MM.1S (cell line): ENCODE data around the gene STX16.

Source experiments
- DNase-seq: peaks from one replicate; pipeline ENCODE4 v3.0.0-alpha.2; 2015
- H2AFZ ChIP-seq: fragments of 300-600 bp; sonication (generic); 2 replicates; pipeline ENCODE4 v1.6.0; 2016; ENCODE audit warnings: antibody characterized with exemption, low read length
- H3F3A ChIP-seq: fragments of 300-600 bp; sonication (generic); 2 replicates; pipeline ENCODE4 v1.6.1; 2016; ENCODE audit warnings: mild to moderate bottlenecking, antibody characterized with exemption, low read length, moderate library complexity, mixed read lengths; ENCODE audit not compliant: insufficient read depth
- H3K27ac ChIP-seq: fragments of 300-600 bp; sonication (generic); 2 replicates; pipeline ENCODE4 v1.5.1; 2016; ENCODE audit warnings: mild to moderate bottlenecking, low read length
- H3K27me3 ChIP-seq: fragments of 300-600 bp; sonication (generic); replicated peaks from 2 replicates; pipeline ENCODE4 v1.6.0; 2016; ENCODE audit warnings: low read length; ENCODE audit not compliant: insufficient read depth
- H3K36me3 ChIP-seq: fragments of 300-600 bp; sonication (generic); replicated peaks from 2 replicates; pipeline ENCODE4 v1.6.1; 2016; ENCODE audit warnings: mild to moderate bottlenecking, low read length, mixed read lengths; ENCODE audit not compliant: insufficient read depth
- H3K4me1 ChIP-seq: fragments of 300-600 bp; sonication (generic); 2 replicates; pipeline ENCODE4 v1.6.1; 2016; ENCODE audit warnings: low read length, mixed read lengths
- H3K4me2 ChIP-seq: fragments of 300-600 bp; sonication (generic); 2 replicates; pipeline ENCODE4 v1.6.0; 2016; ENCODE audit warnings: low read depth, low read length
- H3K4me3 ChIP-seq: fragments of 300-600 bp; sonication (generic); 2 replicates; pipeline ENCODE4 v1.5.1; 2016; ENCODE audit warnings: low read length, mixed read lengths
- H3K79me2 ChIP-seq: fragments of 300-600 bp; sonication (generic); 2 replicates; pipeline ENCODE4 v1.6.1; 2016; ENCODE audit warnings: mixed run types, low read length, mixed read lengths
- H3K9ac ChIP-seq: fragments of 300-600 bp; sonication (generic); 2 replicates; pipeline ENCODE4 v1.6.1; 2016; ENCODE audit warnings: low read length, mixed read lengths
- H3K9me2 ChIP-seq: fragments of 300-600 bp; sonication (generic); replicated peaks from 2 replicates; pipeline ENCODE4 v1.6.1; 2016; ENCODE audit warnings: mild to moderate bottlenecking, low read length, mixed read lengths; ENCODE audit not compliant: insufficient read depth
- H3K9me3 ChIP-seq: fragments of 300-600 bp; sonication (generic); replicated peaks from 2 replicates; pipeline ENCODE4 v1.6.1; 2016; ENCODE audit warnings: mild to moderate bottlenecking, low read length, mixed read lengths; ENCODE audit not compliant: insufficient read depth
- H4K20me1 ChIP-seq: fragments of 300-600 bp; sonication (generic); 2 replicates; pipeline ENCODE4 v1.6.1; 2016; ENCODE audit warnings: mild to moderate bottlenecking, low read length, moderate library complexity, mixed read lengths; ENCODE audit not compliant: insufficient read depth
- EZH2 ChIP-seq: fragments of 300-600 bp; sonication (generic); optimal IDR thresholded peaks from 2 replicates; pipeline ENCODE3; 2017; ENCODE audit warnings: low read depth, mild to moderate bottlenecking, antibody characterized with exemption, low read length, mixed read lengths
- EZH2phosphoT487 ChIP-seq: fragments of 300-600 bp; sonication (generic); IDR thresholded peaks from 2 replicates; pipeline ENCODE4 v1.6.1; 2018; ENCODE audit warnings: antibody characterized with exemption, low read length
- TF ChIP-seq, protein P1 (sequence below): fragments of 300-600 bp; sonication (generic); IDR thresholded peaks from 2 replicates; pipeline ENCODE4 v1.5.1; 2016; ENCODE audit warnings: antibody characterized with exemption, low read length, mixed read lengths

Gene STX16

GRCh38 chr20:58657986-58658385, 6.9 kb downstream of the STX16 start:
- H3K36me3 ChIP-seq, result peaks cover 8% of the 10 kb centered on the region; the same call in 1 of the 2 replicates
- no peak overlapping the region for H3K27ac ChIP-seq
- H3K9me3 ChIP-seq, result no peaks in the 10 kb centered on the region
- no peaks in the 10 kb centered on the region for H3K9me2 ChIP-seq
- H4K20me1 ChIP-seq, result peaks cover 12% of the 10 kb centered on the region; the same call in 1 of the 2 replicates
- no peak overlapping the region for H3K4me2 ChIP-seq
- H3K4me3 ChIP-seq, result no peak overlapping the region
- H3K27me3 ChIP-seq, result no peaks in the 10 kb centered on the region
- peaks cover 94% of the 10 kb centered on the region for H3K79me2 ChIP-seq
- H3K4me1 ChIP-seq, result peaks cover 6% of the 10 kb centered on the region; the same call in 1 of the 2 replicates
- H2AFZ ChIP-seq, result no peak overlapping the region
- H3K9ac ChIP-seq, result no peak overlapping the region
- no peak for TF ChIP-seq EZH2phosphoT487
- no peak for TF ChIP-seq EZH2
- TF ChIP-seq, protein P1, sequence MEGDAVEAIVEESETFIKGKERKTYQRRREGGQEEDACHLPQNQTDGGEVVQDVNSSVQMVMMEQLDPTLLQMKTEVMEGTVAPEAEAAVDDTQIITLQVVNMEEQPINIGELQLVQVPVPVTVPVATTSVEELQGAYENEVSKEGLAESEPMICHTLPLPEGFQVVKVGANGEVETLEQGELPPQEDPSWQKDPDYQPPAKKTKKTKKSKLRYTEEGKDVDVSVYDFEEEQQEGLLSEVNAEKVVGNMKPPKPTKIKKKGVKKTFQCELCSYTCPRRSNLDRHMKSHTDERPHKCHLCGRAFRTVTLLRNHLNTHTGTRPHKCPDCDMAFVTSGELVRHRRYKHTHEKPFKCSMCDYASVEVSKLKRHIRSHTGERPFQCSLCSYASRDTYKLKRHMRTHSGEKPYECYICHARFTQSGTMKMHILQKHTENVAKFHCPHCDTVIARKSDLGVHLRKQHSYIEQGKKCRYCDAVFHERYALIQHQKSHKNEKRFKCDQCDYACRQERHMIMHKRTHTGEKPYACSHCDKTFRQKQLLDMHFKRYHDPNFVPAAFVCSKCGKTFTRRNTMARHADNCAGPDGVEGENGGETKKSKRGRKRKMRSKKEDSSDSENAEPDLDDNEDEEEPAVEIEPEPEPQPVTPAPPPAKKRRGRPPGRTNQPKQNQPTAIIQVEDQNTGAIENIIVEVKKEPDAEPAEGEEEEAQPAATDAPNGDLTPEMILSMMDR, result no peak
- no peak for DNase-seq
- no peaks in the 10 kb centered on the region; the same call in 1 of the 2 replicates for H3F3A ChIP-seq

DNA sequence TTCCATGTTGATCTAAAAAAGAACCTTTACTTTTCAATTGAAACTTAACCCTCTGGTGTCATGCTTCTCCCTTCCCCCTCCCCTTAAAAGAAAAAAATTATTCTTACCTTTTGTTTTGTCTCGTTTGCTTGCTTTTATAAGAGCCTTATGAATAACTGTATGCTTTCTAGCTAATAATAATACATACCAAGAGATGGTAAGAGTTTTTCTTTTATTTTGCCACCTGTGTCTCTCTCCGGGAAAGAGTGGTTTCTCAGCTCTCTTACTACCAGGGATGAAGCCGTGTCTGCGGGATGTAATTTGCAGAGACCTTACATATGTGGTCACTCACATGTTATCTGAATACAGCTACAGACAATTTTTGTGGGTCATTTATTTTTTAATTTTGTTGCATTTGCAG, 7.7 kb downstream of the STX16 start:
- Histone ChIP-seq H3K4me3 (no peak overlapping the region), H3K27me3 (no peaks in the 10 kb centered on the region), H3K9me2 (no peaks in the 10 kb centered on the region), H3K79me2 (peaks cover 91% of the 10 kb centered on the region), H3K36me3 (peaks cover 8% of the 10 kb centered on the region; the same call in 1 of the 2 replicates), H3K4me1 (no peaks in the 10 kb centered on the region), H3K27ac (no peak overlapping the region), H3F3A (no peaks in the 10 kb centered on the region), H4K20me1 (peaks cover 12% of the 10 kb centered on the region; the same call in 1 of the 2 replicates), H3K9me3 (no peaks in the 10 kb centered on the region), H2AFZ (no peak overlapping the region), H3K9ac (no peak overlapping the region), H3K4me2 (no peak overlapping the region)
- TF ChIP-seq EZH2phosphoT487, result no peak
- TF ChIP-seq, protein P1, result no peak
- no peak for TF ChIP-seq EZH2
- DNase-seq, result no peak

- H3F3A ChIP-seq, result no peaks in the 10 kb centered on the region
- H3K4me2 ChIP-seq, result no peak overlapping the region
- no peaks in the 10 kb centered on the region for H3K4me1 ChIP-seq
- H4K20me1 ChIP-seq, result peaks cover 17% of the 10 kb centered on the region
- no peaks in the 10 kb centered on the region for H3K9me3 ChIP-seq
- DNase-seq, result no peak
- TF ChIP-seq EZH2phosphoT487, result no peak
- TF ChIP-seq EZH2, result no peak
- TF ChIP-seq, protein P1, result no peak
- no peak overlapping the region for H2AFZ ChIP-seq
- H3K9me2 ChIP-seq, result no peaks in the 10 kb centered on the region
- peaks cover 91% of the 10 kb centered on the region for H3K79me2 ChIP-seq
- no peak overlapping the region for H3K4me3 ChIP-seq
- H3K27ac ChIP-seq, result no peak overlapping the region
- peaks cover 8% of the 10 kb centered on the region; the same call in 1 of the 2 replicates for H3K36me3 ChIP-seq
- H3K9ac ChIP-seq, result no peak overlapping the region
- H3K27me3 ChIP-seq, result no peaks in the 10 kb centered on the region
These were observed 8.8 kb downstream of the STX16 start for GRCh38 chr20:58659841-58660240.
